Measurements from ENCODE around the gene TSPY1.
"Not testable (repeated sequence)": the region's sequence is repeated elsewhere in the genome, so short reads cannot be mapped to it uniquely, and the experiment has no call there.

TSPY1 gene

DNA sequence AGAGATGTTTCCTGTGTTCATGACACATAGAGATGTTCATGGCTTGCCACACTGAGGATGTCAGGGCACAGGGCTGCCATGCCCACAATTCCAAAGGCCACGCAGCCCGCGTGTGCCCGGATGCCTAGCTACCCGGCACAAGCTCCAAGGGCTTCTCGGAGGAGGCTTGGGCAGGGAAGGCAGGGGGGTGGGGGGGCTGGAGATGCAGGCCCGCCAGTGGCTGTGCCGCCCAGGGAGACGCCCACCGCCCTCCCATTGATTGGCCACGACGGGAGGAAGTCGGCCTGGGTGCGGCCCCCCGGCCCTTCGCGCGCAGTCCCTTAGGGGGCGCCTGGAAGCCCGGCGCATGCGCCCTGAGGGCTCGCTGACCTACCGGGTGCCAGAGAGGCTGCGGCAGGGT is at the start of gene TSPY1:
TSS of gene TSPY1 (plus strand) at position 301 of the 400 bp plus-strand sequence. CDS start at position 347, 46 bp downstream.
- not testable (repeated sequence) for DNase-seq (ENCODE audit: low read depth in 1 of 2, low spot score in 1 of 2)

DNA sequence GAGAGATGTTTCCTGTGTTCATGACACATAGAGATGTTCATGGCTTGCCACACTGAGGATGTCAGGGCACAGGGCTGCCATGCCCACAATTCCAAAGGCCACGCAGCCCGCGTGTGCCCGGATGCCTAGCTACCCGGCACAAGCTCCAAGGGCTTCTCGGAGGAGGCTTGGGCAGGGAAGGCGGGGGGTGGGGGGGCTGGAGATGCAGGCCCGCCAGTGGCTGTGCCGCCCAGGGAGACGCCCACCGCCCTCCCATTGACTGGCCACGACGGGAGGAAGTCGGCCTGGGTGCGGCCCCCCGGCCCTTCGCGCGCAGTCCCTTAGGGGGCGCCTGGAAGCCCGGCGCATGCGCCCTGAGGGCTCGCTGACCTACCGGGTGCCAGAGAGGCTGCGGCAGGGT is 20.2 kb downstream of the TSPY1 start, which contains the start of gene TSPY9:
TSS of gene TSPY9 (plus strand) at position 301 of the 400 bp plus-strand sequence. CDS start at position 347, 46 bp downstream.
- not testable (repeated sequence) for DNase-seq (ENCODE audit: low read depth in 1 of 2, low spot score in 1 of 2)

DNA sequence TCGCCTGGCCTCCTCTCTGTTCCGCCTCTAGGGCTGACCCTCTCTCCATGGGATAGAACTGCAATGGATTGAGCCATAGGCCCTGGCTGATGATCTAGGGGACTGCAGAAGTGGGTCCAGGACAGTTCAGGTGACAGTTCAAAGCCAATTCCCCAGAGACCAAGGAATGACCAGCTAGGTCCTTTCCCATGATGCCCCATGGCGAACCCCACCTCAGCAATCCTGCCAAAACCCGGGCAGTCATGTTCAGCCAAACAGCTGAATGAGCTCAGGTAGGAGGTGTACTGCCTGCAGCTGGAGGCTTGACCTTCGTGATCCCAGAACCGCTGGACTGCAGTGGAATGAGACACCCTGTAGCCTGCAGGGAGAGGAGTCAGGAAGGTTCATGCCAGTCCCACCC is 37.6 kb downstream of the TSPY1 start:
- peak in 1 of 2 donors; percentile 3 for DNase-seq (ENCODE audit: low read depth in 1 of 2, low spot score in 1 of 2)

- not testable (repeated sequence) for DNase-seq (ENCODE audit: low read depth in 1 of 2, low spot score in 1 of 2)
These were observed 49.5 kb downstream of the TSPY1 start for GRCh38 chrY:9516287-9516686.
